HepG2 (cell line): ENCODE results near the gene PPARA. TPM values are rescaled to one million over a fixed set of nuclear protein-coding genes. Genes with fewer than 3 reads are reported as not detected.

Experiments used
- ATF6 ChIP-seq: sonication (generic); formaldehyde crosslinking; conservative IDR thresholded peaks from 2 replicates; pipeline ENCODE4 v1.4.0; 2020; ENCODE audit warnings: missing genetic modification reagents
- BRCA1 ChIP-seq: sonication (generic); formaldehyde crosslinking; IDR thresholded peaks from 2 replicates; pipeline ENCODE4 v1.4.0; 2020; ENCODE audit warnings: missing genetic modification reagents
- DDIT3 ChIP-seq: sonication (generic); formaldehyde crosslinking; IDR thresholded peaks from 2 replicates; pipeline ENCODE4 v1.4.0; 2020; ENCODE audit warnings: mild to moderate bottlenecking, missing genetic modification reagents
- ESRRA ChIP-seq: sonication (generic); formaldehyde crosslinking; IDR thresholded peaks from 2 replicates; pipeline ENCODE4 v1.5.1; 2020; ENCODE audit warnings: mild to moderate bottlenecking, low read depth, missing genetic modification reagents
- HHEX ChIP-seq: IDR thresholded peaks from 2 replicates; pipeline ENCODE4 v1.6.1; 2016; ENCODE audit warnings: control low read depth
- KLF9 ChIP-seq: IDR thresholded peaks from 2 replicates; pipeline ENCODE4 v1.6.1; 2016; ENCODE audit warnings: low read depth
- MTF1 ChIP-seq: sonication (generic); formaldehyde crosslinking; IDR thresholded peaks from 2 replicates; pipeline ENCODE4 v1.5.0; 2020; ENCODE audit warnings: missing genetic modification reagents
- REL ChIP-seq: sonication (generic); formaldehyde crosslinking; conservative IDR thresholded peaks from 2 replicates; pipeline ENCODE4 v1.8.0; 2022; ENCODE audit warnings: mild to moderate bottlenecking, missing genetic modification reagents, moderate library complexity
- STAG1 ChIP-seq: sonication (generic); formaldehyde crosslinking; IDR thresholded peaks from 2 replicates; pipeline ENCODE4 v1.4.0; 2020; ENCODE audit warnings: missing genetic modification reagents
- TRIM24 ChIP-seq: sonication (generic); formaldehyde crosslinking; IDR thresholded peaks from 2 replicates; pipeline ENCODE4 v1.8.0; 2022; ENCODE audit warnings: mild to moderate bottlenecking, missing genetic modification reagents
- ZNF136 ChIP-seq: sonication (generic); formaldehyde crosslinking; IDR thresholded peaks from 2 replicates; pipeline ENCODE4 v1.8.1; 2022; ENCODE audit warnings: low read depth, mild to moderate bottlenecking, moderate library complexity, missing genetic modification reagents
- ZNF24 ChIP-seq: fragments of 450-650 bp; IDR thresholded peaks from 2 replicates; pipeline ENCODE4 v1.6.1; 2017; ENCODE audit warnings: antibody characterized with exemption, mild to moderate bottlenecking
- ZNF510 ChIP-seq: sonication (generic); formaldehyde crosslinking; IDR thresholded peaks from 2 replicates; pipeline ENCODE4 v1.4.0; 2020; ENCODE audit warnings: low read depth, mild to moderate bottlenecking, missing genetic modification reagents
- ZNF563 ChIP-seq: sonication (generic); formaldehyde crosslinking; IDR thresholded peaks from 2 replicates; pipeline ENCODE4 v1.8.0; 2022; ENCODE audit warnings: mild to moderate bottlenecking, moderate library complexity, missing genetic modification reagents
- ZNF850 ChIP-seq: sonication (generic); formaldehyde crosslinking; conservative IDR thresholded peaks from 2 replicates; pipeline ENCODE4 v1.9.0; 2021; ENCODE audit warnings: mild to moderate bottlenecking, missing genetic modification reagents
- polyA plus RNA-seq, 8 experiments: library from polyadenylated mRNA; depleted of rRNA in 3 of 8; stranded (reverse) in 7 of 8; unstranded in 1 of 8; fragments of >200 nt; fragmentation: Illumina TruSeq in 4 of 8; extraction: Trizol in 4 of 8; gene quantifications; 2 replicates each; pipeline versions ENCODE4 v1.2.1 to v1.2.3, GENCODE V29; 2011 to 2016; ENCODE audit warnings: low read depth in 4 of 8, missing spikeins in 1 of 8, mixed read lengths in 1 of 8; ENCODE audit not compliant: insufficient read depth in 1 of 8
- total RNA-seq, 5 experiments: library from RNA; depleted of rRNA; stranded (reverse); fragments of >200 nt; fragmentation: Illumina TruSeq; extraction: Trizol; gene quantifications; 2 replicates each; pipeline ENCODE4 v1.2.3, GENCODE V29; 2016; ENCODE audit warnings: low read depth in 1 of 5
- TF ChIP-seq, protein P1 (sequence below): sonication (generic); formaldehyde crosslinking; conservative IDR thresholded peaks from 2 replicates; pipeline ENCODE4 v1.4.0; 2020; ENCODE audit warnings: missing genetic modification reagents
- TF ChIP-seq, protein P2 (sequence below): sonication (generic); formaldehyde crosslinking; IDR thresholded peaks from 2 replicates; pipeline ENCODE4 v1.8.0; 2022; ENCODE audit warnings: missing genetic modification reagents, mild to moderate bottlenecking, moderate library complexity, borderline replicate concordance
- TF ChIP-seq, protein P3 (sequence below): sonication (generic); formaldehyde crosslinking; IDR thresholded peaks from 2 replicates; pipeline ENCODE4 v1.5.1; 2020; ENCODE audit warnings: mild to moderate bottlenecking, missing genetic modification reagents
- TF ChIP-seq, protein P4 (sequence below): sonication (generic); formaldehyde crosslinking; IDR thresholded peaks from 2 replicates; pipeline ENCODE4 v1.5.0; 2020; ENCODE audit warnings: missing genetic modification reagents, mild to moderate bottlenecking, borderline replicate concordance

PPARA gene
- total and polyA plus RNA-seq, 2 of the 13 experiments (the other 11 are each of a cell fraction or from before 2014, with no cell fraction given): 18.2 to 24.7 TPM

DNA sequence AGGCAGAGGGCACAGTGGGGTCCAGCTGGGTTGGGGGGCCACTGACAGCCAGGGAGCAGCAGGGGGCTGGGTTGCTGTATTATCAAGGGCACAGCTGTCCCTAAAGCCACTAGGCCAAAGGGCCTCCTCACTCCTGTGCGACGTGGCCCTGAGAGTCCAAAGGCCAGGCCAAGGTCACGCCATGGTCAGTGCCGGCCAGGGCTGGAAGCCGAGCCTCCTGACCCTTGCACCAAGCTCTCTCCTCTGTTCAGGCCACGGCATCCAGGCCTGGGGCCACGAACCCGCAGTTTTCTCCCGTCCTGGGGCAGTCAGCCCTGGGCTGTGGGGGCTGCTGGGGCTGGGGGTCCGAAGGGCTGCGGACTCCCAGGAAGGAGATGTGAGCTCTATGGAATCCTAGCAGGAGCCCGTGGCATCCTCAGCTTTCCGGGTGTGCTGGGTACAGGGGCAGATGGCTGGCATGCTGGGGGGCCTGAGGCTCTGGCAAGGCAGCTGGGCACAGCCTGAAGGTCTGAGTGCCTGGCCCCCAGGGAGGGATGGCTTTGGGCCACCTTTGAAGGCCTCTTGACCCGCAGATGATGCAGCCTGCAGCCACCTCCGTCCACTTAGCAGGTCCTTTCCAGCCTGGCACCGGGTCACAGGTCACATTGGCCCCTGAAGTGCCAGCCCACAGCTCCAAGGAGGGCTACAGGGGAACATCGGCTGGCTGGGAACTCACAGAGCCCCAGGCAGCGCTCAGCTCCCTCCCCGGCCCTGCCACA lies 17.3 kb upstream of the PPARA start (continued):
- no peak for TF ChIP-seq ATF6 (CRISPR knock-in tag)
- TF ChIP-seq, protein P1, sequence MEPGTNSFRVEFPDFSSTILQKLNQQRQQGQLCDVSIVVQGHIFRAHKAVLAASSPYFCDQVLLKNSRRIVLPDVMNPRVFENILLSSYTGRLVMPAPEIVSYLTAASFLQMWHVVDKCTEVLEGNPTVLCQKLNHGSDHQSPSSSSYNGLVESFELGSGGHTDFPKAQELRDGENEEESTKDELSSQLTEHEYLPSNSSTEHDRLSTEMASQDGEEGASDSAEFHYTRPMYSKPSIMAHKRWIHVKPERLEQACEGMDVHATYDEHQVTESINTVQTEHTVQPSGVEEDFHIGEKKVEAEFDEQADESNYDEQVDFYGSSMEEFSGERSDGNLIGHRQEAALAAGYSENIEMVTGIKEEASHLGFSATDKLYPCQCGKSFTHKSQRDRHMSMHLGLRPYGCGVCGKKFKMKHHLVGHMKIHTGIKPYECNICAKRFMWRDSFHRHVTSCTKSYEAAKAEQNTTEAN (CRISPR knock-in tag): no peak
- no peak for TF ChIP-seq BRCA1 (CRISPR knock-in tag)
- no peak for TF ChIP-seq ZNF850 (CRISPR knock-in tag)
- no peak for TF ChIP-seq HHEX (CRISPR knock-in tag)
- TF ChIP-seq, protein P2, sequence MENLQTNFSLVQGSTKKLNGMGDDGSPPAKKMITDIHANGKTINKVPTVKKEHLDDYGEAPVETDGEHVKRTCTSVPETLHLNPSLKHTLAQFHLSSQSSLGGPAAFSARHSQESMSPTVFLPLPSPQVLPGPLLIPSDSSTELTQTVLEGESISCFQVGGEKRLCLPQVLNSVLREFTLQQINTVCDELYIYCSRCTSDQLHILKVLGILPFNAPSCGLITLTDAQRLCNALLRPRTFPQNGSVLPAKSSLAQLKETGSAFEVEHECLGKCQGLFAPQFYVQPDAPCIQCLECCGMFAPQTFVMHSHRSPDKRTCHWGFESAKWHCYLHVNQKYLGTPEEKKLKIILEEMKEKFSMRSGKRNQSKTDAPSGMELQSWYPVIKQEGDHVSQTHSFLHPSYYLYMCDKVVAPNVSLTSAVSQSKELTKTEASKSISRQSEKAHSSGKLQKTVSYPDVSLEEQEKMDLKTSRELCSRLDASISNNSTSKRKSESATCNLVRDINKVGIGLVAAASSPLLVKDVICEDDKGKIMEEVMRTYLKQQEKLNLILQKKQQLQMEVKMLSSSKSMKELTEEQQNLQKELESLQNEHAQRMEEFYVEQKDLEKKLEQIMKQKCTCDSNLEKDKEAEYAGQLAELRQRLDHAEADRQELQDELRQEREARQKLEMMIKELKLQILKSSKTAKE (CRISPR knock-in tag): peak; percentile 97
- peak; percentile 100 for TF ChIP-seq ESRRA (CRISPR knock-in tag)
- TF ChIP-seq, protein P3, sequence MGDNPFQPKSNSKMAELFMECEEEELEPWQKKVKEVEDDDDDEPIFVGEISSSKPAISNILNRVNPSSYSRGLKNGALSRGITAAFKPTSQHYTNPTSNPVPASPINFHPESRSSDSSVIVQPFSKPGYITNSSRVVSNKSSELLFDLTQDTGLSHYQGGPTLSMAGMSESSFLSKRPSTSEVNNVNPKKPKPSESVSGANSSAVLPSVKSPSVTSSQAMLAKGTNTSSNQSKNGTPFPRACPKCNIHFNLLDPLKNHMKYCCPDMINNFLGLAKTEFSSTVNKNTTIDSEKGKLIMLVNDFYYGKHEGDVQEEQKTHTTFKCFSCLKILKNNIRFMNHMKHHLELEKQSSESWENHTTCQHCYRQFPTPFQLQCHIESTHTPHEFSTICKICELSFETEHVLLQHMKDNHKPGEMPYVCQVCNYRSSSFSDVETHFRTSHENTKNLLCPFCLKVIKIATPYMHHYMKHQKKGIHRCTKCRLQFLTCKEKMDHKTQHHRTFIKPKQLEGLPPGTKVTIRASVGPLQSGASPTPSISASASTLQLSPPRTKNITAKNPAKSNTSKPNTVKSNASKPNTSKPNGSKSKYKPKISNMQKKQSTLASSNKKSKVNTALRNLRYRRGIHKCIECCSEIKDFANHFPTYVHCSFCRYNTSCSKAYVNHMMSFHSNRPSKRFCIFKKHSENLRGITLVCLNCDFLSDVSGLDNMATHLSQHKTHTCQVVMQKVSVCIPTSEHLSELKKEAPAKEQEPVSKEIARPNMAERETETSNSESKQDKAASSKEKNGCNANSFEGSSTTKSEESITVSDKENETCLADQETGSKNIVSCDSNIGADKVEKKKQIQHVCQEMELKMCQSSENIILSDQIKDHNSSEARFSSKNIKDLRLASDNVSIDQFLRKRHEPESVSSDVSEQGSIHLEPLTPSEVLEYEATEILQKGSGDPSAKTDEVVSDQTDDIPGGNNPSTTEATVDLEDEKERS: peak; percentile 94
- TF ChIP-seq ZNF24: no peak
- TF ChIP-seq TRIM24 (CRISPR knock-in tag): peak; percentile 67; the same call in 1 of the 2 replicates
- no peak for TF ChIP-seq REL
- TF ChIP-seq MTF1: no peak
- no peak for TF ChIP-seq ZNF563 (CRISPR knock-in tag)
- no peak for TF ChIP-seq ZNF510 (CRISPR knock-in tag)
- TF ChIP-seq ZNF136 (CRISPR knock-in tag): no peak
- TF ChIP-seq KLF9 (CRISPR knock-in tag): no peak
- TF ChIP-seq, protein P4, sequence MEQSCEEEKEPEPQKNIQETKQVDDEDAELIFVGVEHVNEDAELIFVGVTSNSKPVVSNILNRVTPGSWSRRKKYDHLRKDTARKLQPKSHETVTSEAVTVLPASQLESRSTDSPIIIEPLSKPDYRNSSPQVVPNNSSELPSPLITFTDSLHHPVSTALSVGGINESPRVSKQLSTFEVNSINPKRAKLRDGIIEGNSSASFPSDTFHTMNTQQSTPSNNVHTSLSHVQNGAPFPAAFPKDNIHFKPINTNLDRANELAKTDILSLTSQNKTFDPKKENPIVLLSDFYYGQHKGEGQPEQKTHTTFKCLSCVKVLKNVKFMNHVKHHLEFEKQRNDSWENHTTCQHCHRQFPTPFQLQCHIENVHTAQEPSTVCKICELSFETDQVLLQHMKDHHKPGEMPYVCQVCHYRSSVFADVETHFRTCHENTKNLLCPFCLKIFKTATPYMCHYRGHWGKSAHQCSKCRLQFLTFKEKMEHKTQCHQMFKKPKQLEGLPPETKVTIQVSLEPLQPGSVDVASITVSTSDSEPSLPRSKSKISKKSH (CRISPR knock-in tag): peak; percentile 62; the same call in 1 of the 2 replicates
- peak; percentile 14; the same call in 1 of the 2 replicates for TF ChIP-seq STAG1 (CRISPR knock-in tag)
- TF ChIP-seq DDIT3: no peak
